Iris pigment epithelial cell (primary cell): ENCODE results near the gene TBC1D3I.
"Not testable (repeated sequence)": the region's sequence is repeated elsewhere in the genome, so short reads cannot be mapped to it uniquely, and the experiment has no call there.

Experiments used
- DNase-seq: peaks from one replicate; pipeline ENCODE4 v3.0.0-alpha.2; 2011; ENCODE audit warnings: low read depth

Gene TBC1D3I

DNA sequence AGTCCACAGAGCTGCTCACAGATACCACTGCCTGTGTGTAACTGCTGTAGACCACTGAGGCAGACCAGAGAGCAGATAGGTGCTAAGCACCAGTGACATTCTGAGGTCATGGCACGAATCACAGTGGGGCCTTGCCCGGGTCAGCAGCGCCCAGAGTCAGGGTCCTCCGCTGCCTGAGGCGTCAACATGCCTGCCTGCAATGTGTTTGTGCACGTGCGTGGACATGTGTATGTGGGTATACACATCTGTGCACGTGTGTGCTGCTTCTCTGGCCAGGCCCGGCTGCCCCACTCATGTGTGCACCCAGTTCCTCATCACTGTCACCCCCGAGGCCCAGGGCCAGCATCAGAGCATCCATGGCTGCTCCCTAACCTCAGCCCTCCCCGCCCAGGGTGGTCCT is at the start of gene TBC1D3I:
TSS of gene TBC1D3I (minus strand) at position 101 of the 400 bp plus-strand sequence. CDS start 1,585 bp downstream, outside the sequence.
- DNase-seq = not testable (repeated sequence)

DNA sequence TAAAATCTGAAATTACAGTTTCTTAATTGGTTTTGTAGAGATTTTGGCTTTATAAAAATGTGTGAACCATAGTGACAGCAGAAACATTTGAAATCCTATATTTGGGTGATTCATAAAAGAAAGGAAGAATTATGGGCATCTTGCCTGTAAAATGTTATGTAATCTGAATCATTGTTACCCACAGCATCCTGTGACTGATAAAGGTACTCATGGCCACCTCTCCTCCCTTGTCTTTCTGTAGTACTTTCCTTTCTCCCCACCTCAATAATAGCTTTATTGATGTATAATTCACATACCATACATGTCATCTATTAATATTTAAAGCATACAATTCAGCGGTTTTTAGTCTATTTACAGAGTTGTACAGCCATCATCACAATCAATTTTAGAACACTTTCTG is 30.8 kb upstream of the TBC1D3I start:
- DNase-seq = not testable (repeated sequence)

DNA sequence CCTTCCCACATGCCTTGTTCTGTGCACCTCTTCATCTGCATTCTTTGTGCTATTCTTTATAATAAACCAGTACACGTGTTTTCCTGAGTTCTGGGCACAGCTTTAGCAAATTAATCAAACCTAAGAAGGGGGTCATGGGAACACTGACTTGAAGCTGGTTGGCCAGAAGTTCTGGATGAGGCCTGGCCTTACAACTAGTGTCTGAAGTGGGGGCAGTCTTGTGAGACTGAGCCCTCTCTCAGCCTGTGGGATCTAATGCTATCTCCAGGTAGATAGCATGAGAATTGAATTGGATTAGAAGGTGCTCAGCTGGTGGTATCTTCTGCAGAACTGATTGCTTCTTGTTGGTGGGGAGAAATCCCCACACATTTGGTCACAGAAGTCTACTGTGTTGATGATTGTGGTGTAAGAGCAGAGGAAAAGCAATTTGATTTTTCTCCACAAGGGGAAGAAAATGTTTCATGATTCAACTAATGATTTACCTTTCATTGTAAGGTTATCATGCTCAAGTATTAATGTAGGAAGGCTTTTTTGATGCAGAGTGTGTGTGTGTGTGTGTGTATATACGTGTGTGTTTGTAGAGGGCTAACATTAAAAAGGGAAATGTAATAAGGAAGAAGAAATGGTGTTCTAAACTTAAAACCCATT is 25.7 kb upstream of the TBC1D3I start:
- DNase-seq = not testable (repeated sequence)

DNA sequence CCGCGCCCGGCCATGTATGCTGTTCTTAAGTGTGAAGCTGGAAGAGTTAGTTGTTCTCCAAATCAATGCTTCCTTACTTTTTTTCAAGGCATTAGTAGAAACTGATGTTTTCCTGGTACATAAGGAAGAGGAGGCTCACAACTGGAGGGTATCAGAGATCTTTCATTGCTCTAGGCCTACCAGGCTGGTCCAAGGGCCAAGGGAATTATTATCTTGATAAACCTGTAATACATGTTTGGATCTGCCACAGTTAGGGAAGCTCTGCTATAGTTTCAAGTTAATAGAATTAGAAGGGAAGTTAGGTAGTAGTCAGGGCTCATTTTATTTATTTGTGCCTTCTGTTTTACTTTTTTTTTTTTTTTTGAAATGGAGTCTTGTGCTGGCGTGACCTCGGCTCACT is 19.8 kb upstream of the TBC1D3I start:
- DNase-seq = not testable (repeated sequence)

DNA sequence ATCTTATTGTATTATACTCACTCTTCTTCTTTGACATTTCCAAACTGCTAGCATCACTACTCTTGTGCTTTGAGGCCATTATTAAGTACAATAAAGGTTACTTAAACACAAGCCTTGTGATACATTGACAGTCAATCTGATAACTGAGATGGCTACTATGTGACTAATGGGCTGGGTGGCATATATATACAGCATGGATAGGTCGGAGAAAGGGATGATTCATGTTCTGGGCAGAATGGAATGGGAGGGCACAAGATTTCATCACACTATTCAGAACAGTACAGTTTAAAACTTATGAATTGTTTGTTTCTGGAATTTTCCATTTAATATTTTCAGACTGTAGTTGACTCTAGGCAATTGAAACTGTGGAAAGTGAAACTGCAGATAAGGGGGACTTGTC is 18.9 kb upstream of the TBC1D3I start:
- not testable (repeated sequence) for DNase-seq

DNA sequence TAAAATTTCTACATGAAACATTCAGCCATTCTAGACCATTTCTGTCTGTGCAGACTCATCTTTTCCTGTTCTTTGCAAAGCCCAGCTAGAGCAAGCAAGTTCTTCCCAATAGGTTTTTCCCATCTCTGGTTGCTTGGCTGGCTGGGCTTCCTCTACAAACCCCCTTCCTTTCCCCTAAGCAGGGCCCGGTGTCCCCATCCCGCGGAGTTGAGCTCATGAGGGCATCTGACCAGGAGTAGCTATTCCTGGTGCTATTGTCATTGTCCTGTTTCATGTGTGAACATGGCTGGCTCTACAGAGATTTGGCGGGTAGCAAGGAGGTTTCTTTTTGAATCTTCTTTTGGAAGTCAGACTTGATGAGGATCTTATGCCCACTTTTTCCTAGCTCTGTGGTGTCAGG is 22.3 kb downstream of the TBC1D3I start:
- not testable (repeated sequence) for DNase-seq

DNA sequence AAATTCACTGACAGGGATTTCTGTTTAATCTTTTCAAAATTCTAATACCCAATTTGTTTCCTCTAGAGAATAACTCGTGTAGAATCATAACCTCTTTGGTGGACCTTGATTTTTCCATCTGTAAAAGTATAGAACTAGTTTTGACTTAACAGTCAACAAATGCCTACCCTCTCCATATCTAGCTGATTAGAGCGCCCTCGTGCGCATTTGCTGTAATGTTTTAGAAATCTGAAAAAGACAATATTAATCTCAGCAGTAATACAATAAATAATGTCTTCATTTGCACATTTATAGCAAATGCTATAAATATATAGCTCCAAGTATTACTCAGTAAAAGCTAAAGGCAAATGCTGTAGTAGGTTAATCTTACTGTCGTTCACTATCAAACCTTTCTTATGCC is 34.7 kb downstream of the TBC1D3I start:
- DNase-seq = not testable (repeated sequence)

DNA sequence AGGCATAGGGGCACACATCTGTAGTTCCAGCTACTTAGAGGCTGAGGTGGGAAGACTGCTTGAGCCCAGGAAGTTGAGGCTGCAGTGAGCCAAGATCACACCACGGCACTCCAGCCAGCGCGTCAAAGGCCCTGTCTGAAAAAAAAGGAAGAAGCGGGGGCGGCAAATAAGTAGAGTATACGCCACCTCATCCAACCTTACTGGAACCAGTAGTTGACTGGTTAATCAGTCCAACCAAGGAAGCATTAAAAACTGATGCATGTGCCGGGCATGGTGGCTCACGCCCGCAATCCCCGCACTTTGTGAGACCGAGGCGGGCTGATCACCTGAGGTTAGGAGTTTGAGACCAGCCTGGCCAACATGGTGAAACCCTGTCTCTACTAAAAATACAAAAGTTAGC is 41.4 kb downstream of the TBC1D3I start:
- DNase-seq = not testable (repeated sequence)

DNA sequence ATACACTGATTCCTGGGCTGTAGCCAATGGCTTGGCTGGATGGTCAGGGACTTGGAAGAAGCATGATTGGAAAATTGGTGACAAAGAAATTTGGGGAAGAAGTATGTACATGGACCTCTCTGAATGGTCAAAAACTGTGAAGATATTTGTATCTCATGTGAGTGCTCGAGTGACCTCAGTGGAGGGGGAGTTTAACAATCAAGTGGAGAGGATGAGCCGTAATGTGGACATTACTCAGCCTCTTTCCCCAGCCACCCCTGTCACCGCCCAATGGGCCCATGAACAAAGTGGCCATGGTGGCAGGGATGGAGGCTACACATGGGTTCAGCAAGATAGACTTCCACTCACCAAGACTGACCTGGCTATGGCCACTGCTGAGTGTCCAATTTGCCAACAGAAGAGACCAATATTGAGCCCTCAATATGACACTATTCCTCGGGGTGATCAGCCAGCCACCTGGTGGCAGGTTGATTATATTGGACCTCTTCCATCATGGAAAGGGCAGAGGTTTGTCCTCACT is 42.7 kb downstream of the TBC1D3I start:
- not testable (repeated sequence) for DNase-seq

DNA sequence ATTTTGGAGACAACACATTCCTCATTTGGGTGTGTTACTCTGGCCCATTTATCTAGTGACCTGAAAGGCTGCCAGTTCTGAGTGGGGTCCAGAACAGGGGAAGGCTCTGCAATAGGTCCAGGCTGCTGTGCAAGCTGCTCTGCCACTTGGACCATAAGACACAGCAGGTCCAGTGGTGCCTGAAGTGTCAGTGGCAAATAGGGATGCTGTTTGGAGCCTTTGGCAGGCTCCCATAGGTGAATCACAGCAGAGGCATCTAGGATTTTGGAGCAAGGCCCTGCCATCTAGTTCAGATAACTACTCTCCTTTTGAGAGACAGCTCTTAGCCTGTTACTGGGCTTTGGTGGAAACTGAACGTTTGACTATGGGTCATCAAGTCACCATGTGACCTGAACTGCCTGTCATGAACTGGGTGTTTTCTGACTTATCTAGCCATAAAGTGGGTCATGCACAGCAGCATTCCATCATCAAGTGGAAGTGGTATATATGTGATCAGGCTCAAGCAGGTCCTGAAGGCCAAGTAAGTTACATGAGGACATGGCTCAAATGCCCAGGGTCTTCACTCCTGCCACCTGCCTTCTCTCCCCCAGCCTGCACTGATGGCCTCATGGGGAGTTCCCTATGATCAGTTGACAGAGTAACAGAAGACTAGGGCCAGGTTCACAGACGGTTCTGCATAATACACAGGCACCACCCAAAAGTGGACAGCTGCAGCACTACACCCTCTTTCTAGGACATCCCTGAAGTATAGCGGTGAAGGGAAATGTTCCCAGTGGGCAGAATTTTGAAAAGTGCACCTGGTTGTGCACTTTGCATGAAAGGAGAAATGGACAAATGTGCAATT is 43.4 kb downstream of the TBC1D3I start:
- not testable (repeated sequence) for DNase-seq

DNA sequence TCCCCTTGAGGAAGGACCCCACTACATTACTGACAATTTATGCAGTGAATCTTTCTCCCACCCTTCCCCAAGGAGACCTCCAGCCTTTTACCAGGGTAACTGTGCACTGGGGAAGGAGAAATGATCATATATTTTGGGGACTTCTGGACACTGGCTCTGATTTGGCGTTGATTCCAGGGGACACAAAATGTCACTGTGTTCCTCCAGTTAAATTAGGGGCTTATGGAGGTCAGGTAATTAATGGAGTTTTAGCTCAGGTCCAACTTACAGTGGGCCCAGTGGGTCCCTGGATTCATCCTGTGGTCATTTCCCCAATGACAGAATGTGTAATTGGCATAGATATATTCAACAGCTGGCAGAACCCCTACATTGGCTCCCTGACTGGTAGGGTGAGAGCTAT is 44.8 kb downstream of the TBC1D3I start:
- not testable (repeated sequence) for DNase-seq

DNA sequence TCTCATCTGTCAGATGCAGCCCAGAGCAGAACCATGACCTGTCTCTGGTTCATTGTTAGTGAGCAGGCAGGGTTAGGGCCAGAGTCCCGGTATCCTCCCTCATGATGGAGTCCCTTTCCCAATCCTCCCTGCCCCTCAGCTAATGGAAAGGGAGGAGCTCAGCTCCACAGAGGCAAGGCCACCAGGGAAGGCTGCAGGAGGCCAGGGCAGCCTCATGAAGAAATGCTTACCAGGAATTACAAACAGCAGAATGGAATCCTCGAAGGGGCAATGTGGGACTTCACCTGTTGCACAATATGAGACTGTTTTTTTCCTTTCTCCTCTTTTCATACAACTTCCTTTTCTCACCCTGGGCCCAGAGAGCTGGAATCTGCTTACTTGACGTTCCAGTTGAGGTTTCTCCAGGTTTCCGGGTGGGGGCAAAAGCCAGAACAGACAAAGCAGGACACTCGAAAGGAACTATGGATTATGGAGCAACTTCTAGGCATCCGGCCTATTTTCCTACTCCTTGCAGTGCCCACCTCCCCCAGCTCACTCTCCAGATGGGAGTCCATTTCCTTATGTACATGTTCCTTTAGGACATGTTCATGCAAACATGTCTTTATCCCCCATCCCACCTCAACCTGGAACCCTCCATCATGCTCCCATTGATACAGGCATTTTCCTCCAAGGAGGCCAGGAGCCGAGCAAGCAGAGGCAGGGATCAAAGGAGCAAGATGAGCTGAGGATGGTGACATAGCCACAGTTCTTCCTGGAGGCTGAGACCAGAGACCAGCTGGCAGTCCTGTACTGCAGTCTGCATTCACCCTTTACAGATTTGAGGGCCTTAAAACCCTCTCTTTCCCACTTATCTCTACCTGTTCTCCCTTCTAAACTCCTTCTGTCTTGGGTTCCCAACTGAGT is 48.7 kb downstream of the TBC1D3I start:
- not testable (repeated sequence) for DNase-seq

DNA sequence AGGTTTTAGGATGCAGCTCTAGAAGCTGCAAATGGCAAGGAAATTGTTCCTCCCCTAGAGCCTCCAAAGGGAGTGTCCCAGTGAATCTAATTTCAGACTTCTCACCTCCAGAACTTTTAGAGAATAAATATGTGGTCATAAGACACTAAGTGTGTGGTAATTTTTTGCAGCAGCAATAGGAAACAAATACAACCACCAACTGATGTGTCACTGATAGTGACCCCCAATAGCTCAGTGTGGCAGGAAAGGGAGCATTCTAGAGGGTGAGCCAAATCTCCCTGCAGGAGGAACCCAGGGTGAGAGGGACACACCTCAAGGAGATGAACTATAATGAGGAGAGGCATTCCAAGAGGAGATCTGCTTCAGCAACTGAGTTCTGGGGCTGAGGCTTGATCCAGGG is 49.5 kb downstream of the TBC1D3I start:
- no peak for DNase-seq

DNA sequence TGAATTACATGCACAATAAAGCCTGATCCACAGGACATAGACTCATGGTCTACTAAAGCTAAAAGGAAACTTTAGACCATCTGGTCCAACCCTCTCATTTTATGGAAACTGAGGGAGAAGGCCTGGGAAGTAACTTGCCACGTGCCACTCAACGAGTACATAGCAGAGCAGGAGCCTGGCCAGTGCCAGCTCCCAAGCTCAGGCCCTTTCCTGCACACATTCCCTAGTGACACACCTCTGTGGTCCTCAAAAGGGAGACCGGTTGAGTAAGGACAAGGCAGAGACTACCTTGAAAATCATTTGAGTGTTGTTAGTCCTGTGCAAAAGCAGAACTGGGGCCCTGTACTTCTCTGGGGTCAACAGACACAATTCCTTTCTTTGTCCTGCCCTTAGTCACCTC is 50.7 kb downstream of the TBC1D3I start:
- no peak for DNase-seq

DNA sequence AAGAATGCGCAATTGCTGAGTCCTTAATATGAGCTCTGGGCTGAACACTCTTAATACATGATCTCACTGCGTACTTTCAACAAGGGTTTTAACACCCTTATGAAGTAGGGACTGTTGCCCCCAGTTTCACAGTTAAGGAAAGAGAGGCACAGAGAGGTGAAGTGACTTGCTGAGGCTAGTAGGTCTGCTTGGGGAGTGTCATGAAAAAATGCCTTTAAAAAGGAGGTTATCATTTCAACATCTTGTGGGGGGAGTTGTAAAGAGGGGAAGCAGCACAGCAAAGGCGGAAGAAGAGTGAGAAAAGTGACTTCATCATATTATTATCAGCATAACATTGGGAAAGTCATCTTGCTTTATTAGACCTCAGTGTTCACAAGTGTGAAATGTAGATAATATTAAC is 51.4 kb downstream of the TBC1D3I start:
- DNase-seq = no peak

DNA sequence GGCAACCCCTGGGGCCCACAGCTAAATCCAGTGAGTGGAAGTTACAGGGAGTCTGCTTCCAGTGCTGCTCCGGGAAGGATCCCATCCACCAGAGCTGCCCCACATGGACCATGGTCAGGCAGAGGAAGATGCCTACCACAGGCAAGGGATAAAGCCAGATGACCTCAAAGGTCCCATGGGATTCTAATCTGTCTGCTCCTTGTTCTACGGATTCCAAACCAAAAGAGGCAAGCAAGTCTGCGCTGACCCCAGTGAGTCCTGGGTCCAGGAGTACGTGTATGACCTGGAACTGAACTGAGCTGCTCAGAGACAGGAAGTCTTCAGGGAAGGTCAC is 52.1 kb downstream of the TBC1D3I start:
- no peak for DNase-seq

DNA sequence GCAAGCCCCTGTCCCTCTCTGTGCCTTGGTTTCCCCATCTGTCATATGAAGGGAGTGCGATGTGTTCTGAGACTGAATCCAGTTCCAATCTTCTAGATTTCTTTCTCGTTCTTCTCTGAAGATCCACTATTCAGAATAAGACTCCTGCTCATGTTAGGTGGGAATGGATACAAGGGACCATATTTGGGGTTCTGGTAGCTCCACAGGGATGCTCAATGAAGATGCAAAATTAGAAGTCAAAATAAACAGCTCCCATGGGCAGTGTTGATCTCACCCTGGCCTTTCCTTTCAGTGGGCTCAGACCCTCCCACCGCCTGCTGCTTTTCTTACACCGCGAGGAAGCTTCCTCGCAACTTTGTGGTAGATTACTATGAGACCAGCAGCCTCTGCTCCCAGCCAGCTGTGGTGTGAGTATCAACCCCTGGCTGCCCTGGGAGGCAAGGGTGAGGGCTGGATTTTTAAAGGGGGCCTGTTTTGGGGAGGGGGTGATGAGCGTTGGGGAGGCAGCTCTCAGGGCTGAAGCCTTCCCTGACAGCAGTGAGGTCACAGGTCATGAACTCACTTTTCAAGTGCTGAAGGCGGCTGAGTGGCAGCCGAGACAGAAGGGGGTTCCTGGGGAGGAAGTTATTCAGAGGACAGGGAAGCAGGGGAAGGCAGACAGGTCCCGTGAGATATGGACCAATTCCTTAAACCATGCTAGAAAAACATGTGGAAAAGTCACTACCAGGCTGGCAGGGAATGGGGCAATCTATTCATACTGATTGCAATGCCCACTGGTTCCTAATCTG is 52.7 kb downstream of the TBC1D3I start:
- not testable (repeated sequence) for DNase-seq

DNA sequence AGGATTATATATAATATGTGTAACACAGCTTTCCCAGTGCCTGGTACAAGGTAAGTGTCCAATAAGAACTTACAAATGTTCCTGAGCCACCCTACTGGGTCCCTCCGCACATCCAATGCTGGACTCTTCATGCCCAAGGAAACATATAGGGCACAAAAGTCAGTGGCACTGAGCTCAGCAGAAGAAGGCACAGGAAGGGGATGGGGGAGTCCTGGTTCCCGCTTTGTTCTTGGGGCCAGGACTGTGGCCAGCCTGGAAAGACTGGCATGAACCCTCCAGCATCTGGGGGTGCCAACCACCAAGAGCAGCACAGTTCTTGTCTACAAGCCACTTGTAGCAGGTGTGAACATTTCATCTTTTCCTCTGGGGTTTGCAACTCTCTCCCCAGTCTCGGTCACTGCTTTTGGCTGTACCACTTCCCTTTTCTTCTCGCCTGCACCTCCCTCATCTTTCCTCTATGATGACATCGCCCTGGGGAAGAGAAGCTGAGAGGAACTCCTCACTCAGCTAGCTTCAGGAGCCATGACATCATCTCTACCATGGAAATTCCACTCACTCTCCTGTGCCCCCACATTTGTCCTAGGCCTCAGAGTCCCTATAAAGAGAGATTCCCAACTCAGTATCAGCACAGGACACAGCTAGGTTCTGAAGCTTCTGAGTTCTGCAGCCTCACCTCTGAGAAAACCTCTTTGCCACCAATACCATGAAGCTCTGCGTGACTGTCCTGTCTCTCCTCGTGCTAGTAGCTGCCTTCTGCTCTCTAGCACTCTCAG is 53.7 kb downstream of the TBC1D3I start, which contains the start of gene CCL4L2:
TSS of gene CCL4L2 (plus strand) at position 625 of the 773 bp plus-strand sequence.
- not testable (repeated sequence) for DNase-seq

DNA sequence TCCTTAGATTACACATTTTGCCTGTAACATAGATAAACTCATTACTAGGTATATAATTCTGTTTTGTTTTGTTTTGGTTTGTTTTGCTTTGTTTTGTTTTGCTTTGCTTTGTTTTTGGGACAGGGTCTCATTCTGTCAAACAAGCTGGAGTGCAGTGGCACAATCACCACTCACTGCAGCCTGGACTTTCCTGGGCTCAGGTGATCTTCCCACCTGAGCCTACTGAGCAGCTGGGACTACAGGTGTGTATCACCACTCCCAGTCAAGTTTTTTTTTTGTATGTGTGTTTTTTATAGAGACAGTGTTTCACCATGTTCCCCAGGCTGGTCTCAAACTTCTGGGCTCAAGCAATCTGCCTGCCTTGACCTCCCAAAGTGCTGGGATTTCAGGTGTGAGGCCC is 54.8 kb downstream of the TBC1D3I start:
- DNase-seq = no peak

DNA sequence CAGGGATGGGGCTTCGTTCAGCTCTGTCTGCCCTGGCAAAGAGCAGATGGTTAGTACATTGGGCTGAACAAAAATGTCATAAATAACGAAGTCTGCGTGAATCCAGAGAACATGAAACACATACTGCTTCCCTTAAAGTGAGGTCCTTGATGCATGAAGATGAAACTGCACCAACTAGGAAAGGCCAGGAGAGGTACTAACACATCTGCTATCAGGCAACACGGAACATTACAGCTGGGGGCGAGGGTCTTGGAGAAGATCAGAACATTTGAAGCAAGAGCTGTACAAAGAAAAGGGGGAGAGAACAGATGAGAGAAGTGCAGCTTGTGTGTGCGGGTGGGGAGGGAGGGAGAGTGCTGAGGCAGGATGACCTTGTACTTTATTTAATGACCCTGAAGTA is 57.0 kb downstream of the TBC1D3I start:
- DNase-seq = not testable (repeated sequence)

DNA sequence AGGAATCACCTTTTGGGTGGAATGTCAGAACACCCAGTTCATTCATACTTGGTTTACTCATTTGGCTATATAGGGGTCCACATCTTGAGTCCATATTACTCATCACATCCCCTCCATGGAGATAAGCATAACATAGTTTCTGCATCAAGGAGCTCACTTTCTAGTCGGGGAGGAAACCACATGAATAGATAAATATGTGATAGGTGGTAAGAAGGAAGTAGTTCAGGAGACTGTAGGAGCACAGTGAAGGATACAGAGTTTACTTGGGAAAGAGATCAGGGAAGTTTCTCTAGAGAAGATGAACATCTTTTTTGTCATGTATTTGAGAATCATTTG is 57.9 kb downstream of the TBC1D3I start:
- DNase-seq = not testable (repeated sequence)
